K562 (cell line): ENCODE data around the gene CABLES1. TPM values are rescaled to one million over a fixed set of nuclear protein-coding genes. Genes with fewer than 3 reads are reported as not detected.

Experiments
- CBX3 ChIP-seq, 2 experiments: IDR thresholded peaks; 1 replicate in 1 of 2; 2 replicates in 1 of 2; pipeline ENCODE4 v1.6.1; 2012; ENCODE audit warnings: inconsistent platforms in 2 of 2, low read length in 2 of 2, borderline replicate concordance in 1 of 2, control low read depth in 1 of 2
- CBX5 ChIP-seq: IDR thresholded peaks from 2 replicates; pipeline ENCODE4 v1.6.1; 2014; ENCODE audit warnings: low read depth, borderline replicate concordance
- GTF2F1 ChIP-seq: IDR thresholded peaks from 2 replicates; pipeline ENCODE4 v1.6.1; 2011; ENCODE audit warnings: low read depth, low read length, improper control_type of control experiment
- KDM1A ChIP-seq, 2 experiments: fragments of 450-650 bp; IDR thresholded peaks; 2 replicates each; pipeline ENCODE4 v1.6.1; 2016; ENCODE audit warnings: mild to moderate bottlenecking in 2 of 2
- POLR2AphosphoS5 ChIP-seq: IDR thresholded peaks from 2 replicates; pipeline ENCODE4 v1.6.1; 2011; ENCODE audit warnings: mild to moderate bottlenecking, low read depth, low read length, moderate library complexity; ENCODE audit not compliant: control insufficient read depth, insufficient read depth
- SMARCB1 ChIP-seq: IDR thresholded peaks from 2 replicates; pipeline ENCODE4 v1.6.1; 2011; ENCODE audit warnings: improper control_type of control experiment, low read depth; ENCODE audit not compliant: insufficient read length
- SMARCE1 ChIP-seq: fragments of 450-650 bp; IDR thresholded peaks from 2 replicates; pipeline ENCODE4 v1.7.1; 2016; ENCODE audit warnings: mild to moderate bottlenecking
- SUPT5H ChIP-seq: fragments of 450-650 bp; IDR thresholded peaks from 2 replicates; pipeline ENCODE4 v1.6.1; 2016
- ZEB2 ChIP-seq: fragments of 450-650 bp; IDR thresholded peaks from 2 replicates; pipeline ENCODE4 v1.6.1; 2016
- polyA plus RNA-seq, 8 experiments: library from polyadenylated mRNA; depleted of rRNA in 4 of 8; stranded (reverse) in 5 of 8; unstranded in 3 of 8; fragments of >200 nt; fragmentation: Nextera tagmentation in 2 of 8; fragmentation: Illumina TruSeq in 1 of 8; extraction: Ambion mirVana in 2 of 8; extraction: Trizol in 1 of 8; gene quantifications; 2 replicates each; pipeline versions ENCODE4 v1.2.1 to v1.2.3, GENCODE V29; 2011 to 2014; ENCODE audit warnings: inconsistent platforms in 1 of 8, missing spikeins in 1 of 8
- total RNA-seq, 7 experiments: library from RNA; depleted of rRNA in 6 of 7; stranded (reverse); fragments of >200 nt in 6 of 7; fragmentation: Illumina TruSeq in 2 of 7; extraction: Trizol in 2 of 7; gene quantifications; 2 replicates each; pipeline versions ENCODE4 v1.2.1 to v1.2.3, GENCODE V29; 2011 to 2021; ENCODE audit warnings: low replicate concordance in 1 of 7
- TF ChIP-seq, protein P1 (sequence below): fragments of 450-650 bp; formaldehyde crosslinking; IDR thresholded peaks from 2 replicates; pipeline ENCODE4 v1.4.0; 2020; ENCODE audit warnings: mild to moderate bottlenecking, moderate library complexity
- TF ChIP-seq, protein P2 (sequence below): fragments of 250-450 bp; sonication (Bioruptor Pico); IDR thresholded peaks from 2 replicates; pipeline ENCODE4 v1.4.0; 2020
- TF ChIP-seq, protein P3 (sequence below): fragments of 450-650 bp; IDR thresholded peaks from 2 replicates; pipeline ENCODE4 v1.6.1; 2016
- TF ChIP-seq, protein P4 (sequence below), 2 experiments: fragments of 450-650 bp; conservative IDR thresholded peaks; 2 replicates each; pipeline ENCODE4 v1.6.1; 2017; ENCODE audit warnings: mild to moderate bottlenecking in 2 of 2, moderate library complexity in 2 of 2
- TF ChIP-seq, protein P5 (sequence below): fragments of 450-650 bp; IDR thresholded peaks from 2 replicates; pipeline ENCODE4 v1.6.1; 2014; ENCODE audit warnings: low read depth, mild to moderate bottlenecking, moderate library complexity, borderline replicate concordance

The CABLES1 gene
- total and polyA plus RNA-seq, 9 of the 15 experiments (the other 6 are each of a cell fraction or from before 2014, with no cell fraction given) = 0.04 to 0.10 (median 0.06) TPM; not detected in 3

DNA sequence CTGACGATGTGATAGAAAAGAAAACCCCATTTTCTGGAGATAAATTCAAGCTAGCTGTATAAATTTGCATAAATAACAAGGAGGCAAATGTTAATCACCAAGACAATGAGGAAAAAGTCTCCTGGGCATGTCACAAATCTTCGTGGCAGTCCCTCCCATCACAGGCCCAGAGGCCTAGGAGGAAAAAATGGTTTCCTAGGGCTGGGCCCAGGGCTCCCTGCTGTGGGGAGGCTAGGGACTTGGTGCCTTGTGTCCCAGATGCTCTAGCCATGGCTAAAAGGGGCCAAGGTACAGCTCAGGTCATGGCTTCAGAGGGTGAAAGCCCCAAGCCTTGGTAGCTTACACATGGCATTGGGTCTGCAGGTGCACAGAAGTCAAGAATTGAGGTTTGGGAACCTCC, 134.6 kb downstream of the CABLES1 start (continued):
- TF ChIP-seq KDM1A (IDR thresholded peaks at IDR 0.05) (no peak), SUPT5H (no peak), CBX5 (0 out of 2 replicates have a peak, but pooled peaks have one; percentile 20), SMARCE1 (no peak), ZEB2 (no peak), CBX3 (IDR thresholded peaks at IDR 0.05; ENCODE audit: borderline replicate concordance in 1 of 2, low read length in 2 of 2) (peak in 1 of 2 experiments; percentile 69; a peak in 1 of 3 replicates), POLR2AphosphoS5 (no peak), SMARCB1 (no peak), GTF2F1 (no peak)
- TF ChIP-seq, protein P1, sequence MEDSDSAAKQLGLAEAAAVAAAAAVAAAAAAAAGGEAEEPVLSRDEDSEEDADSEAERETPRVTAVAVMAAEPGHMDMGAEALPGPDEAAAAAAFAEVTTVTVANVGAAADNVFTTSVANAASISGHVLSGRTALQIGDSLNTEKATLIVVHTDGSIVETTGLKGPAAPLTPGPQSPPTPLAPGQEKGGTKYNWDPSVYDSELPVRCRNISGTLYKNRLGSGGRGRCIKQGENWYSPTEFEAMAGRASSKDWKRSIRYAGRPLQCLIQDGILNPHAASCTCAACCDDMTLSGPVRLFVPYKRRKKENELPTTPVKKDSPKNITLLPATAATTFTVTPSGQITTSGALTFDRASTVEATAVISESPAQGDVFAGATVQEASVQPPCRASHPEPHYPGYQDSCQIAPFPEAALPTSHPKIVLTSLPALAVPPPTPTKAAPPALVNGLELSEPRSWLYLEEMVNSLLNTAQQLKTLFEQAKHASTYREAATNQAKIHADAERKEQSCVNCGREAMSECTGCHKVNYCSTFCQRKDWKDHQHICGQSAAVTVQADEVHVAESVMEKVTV (CRISPR knock-in tag) = no peak
- TF ChIP-seq, protein P2, sequence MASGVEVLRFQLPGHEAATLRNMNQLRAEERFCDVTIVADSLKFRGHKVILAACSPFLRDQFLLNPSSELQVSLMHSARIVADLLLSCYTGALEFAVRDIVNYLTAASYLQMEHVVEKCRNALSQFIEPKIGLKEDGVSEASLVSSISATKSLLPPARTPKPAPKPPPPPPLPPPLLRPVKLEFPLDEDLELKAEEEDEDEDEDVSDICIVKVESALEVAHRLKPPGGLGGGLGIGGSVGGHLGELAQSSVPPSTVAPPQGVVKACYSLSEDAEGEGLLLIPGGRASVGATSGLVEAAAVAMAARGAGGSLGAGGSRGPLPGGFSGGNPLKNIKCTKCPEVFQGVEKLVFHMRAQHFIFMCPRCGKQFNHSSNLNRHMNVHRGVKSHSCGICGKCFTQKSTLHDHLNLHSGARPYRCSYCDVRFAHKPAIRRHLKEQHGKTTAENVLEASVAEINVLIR (CRISPR knock-in tag) = no peak
- TF ChIP-seq, protein P3, sequence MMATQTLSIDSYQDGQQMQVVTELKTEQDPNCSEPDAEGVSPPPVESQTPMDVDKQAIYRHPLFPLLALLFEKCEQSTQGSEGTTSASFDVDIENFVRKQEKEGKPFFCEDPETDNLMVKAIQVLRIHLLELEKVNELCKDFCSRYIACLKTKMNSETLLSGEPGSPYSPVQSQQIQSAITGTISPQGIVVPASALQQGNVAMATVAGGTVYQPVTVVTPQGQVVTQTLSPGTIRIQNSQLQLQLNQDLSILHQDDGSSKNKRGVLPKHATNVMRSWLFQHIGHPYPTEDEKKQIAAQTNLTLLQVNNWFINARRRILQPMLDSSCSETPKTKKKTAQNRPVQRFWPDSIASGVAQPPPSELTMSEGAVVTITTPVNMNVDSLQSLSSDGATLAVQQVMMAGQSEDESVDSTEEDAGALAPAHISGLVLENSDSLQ = no peak
- TF ChIP-seq, protein P4, sequence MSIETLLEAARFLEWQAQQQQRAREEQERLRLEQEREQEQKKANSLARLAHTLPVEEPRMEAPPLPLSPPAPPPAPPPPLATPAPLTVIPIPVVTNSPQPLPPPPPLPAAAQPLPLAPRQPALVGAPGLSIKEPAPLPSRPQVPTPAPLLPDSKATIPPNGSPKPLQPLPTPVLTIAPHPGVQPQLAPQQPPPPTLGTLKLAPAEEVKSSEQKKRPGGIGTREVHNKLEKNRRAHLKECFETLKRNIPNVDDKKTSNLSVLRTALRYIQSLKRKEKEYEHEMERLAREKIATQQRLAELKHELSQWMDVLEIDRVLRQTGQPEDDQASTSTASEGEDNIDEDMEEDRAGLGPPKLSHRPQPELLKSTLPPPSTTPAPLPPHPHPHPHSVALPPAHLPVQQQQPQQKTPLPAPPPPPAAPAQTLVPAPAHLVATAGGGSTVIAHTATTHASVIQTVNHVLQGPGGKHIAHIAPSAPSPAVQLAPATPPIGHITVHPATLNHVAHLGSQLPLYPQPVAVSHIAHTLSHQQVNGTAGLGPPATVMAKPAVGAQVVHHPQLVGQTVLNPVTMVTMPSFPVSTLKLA (conservative IDR thresholded peaks at IDR 0.05) = no peak
- TF ChIP-seq, protein P5, sequence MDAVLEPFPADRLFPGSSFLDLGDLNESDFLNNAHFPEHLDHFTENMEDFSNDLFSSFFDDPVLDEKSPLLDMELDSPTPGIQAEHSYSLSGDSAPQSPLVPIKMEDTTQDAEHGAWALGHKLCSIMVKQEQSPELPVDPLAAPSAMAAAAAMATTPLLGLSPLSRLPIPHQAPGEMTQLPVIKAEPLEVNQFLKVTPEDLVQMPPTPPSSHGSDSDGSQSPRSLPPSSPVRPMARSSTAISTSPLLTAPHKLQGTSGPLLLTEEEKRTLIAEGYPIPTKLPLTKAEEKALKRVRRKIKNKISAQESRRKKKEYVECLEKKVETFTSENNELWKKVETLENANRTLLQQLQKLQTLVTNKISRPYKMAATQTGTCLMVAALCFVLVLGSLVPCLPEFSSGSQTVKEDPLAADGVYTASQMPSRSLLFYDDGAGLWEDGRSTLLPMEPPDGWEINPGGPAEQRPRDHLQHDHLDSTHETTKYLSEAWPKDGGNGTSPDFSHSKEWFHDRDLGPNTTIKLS = no peak
